GM19324 (cell line): ENCODE results near the gene RNF166.

Experiments
- ATAC-seq: cut with Tn5 transposase; IDR thresholded peaks from one replicate; pipeline ENCODE4 v1.9.1; 2021; ENCODE audit warnings: mild to moderate bottlenecking, moderate library complexity; ENCODE audit not compliant: unreplicated experiment, low FRiP score

RNF166 gene

DNA sequence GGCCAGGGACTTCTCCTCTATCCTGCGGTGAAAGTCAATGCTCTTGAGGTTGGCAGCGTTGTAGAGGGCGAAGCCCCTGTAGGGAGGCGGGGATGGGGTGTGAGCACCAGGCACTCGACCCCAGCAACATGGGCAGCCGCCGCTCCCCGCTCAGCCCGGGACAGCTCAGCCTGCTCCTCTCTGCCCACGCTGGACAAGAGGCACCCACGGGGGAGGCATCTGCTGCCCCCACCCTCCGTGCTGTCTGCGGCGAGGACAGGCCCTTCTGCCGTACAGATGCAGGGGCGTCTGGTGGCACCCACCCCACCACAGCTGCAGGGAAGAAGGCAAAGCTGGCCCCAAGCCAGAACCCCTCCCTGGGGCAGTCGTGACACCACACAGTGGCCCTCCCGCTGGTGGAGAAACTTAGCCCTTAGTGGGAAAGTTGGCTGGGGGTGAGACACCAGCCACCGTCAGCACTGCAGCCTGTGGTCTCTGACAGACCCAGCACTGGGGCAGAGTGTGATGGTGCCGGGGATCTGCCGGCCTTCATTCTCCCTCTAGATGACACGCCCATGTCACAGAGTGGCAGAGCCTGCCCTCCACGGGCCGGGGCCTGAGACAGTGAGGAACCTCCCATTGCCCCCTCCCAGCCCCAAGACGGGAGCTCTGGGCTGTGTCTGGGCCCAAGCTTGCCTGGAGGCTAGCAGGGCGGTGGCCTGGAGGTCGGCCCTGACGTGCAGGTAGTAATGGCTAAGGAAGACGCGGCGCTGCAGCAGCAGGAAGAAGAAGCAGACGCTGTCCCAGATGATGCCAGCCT is 19.6 kb upstream of the RNF166 start:
- no peak for ATAC-seq

DNA sequence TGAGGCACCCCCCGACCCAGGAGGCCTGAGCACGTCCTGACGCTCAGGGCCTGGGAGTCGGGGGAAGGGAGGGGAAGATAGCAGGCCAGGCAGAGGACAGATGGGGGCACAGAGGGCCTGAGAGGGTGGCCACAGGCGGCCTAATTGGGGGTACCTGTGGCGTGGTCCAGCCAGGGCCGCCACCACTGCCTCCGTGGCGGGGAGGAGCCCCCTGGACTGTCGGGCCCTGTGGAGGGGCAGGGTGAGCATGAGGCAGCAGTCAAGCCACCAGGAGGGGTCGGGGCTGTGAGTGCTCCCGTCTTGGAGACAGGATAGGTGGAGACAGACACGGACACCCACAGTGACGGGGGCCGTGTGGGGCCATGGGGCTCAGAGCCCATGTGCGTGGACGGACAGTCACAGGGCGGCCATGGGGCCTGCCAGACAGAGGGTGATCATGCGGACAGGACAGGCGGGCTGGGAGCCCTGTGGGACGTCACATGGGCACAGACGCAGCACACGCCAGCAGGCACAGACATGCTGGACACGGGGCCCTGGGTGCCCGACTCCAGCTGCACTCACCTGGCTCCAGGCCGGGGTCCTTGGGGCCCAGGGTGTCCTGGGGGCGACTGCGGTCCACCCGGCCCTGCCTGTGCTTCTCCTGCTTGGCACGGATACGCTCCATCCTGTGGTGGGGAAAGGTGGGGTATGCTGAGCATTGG is 18.8 kb upstream of the RNF166 start:
- no peak for ATAC-seq

DNA sequence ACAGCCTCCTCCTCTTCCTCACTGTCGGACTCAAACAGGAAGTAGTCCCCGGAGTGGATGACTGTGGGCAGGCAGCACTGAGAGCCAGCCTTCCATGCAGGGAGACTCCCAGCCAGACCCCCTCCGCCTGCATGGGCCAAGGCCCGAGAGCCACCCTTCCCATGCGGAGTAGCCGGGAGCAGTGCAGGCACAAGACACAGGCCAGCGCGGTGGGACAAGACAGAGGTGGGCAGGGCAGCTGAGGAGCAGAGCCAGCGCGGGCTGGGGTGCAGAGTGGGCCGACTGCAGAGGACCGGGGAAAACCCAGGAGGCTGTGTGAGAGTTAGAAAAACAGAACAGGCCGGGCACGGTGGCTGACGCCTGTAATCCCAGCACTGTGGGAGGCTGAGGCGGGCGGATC is 17.7 kb upstream of the RNF166 start:
- no peak for ATAC-seq

DNA sequence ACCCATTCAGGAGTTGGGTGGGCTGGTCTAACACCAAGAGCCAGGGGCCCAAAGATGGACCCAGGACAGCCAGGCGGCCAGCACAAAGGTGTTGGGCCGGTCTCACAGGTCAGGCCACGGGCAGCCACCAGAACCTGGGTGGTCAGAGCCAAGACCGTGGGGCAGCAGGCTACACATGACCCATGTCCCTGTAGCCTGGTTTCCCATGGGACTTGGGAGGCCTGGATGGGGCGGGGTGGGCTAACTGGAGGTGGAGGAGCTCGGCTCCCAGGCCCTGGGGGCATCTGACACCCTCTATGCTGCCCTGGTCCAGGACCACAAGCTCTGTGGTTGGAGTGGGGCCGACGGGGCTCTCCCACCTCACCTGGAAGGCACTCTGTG is 17.3 kb upstream of the RNF166 start:
- ATAC-seq, result no peak

DNA sequence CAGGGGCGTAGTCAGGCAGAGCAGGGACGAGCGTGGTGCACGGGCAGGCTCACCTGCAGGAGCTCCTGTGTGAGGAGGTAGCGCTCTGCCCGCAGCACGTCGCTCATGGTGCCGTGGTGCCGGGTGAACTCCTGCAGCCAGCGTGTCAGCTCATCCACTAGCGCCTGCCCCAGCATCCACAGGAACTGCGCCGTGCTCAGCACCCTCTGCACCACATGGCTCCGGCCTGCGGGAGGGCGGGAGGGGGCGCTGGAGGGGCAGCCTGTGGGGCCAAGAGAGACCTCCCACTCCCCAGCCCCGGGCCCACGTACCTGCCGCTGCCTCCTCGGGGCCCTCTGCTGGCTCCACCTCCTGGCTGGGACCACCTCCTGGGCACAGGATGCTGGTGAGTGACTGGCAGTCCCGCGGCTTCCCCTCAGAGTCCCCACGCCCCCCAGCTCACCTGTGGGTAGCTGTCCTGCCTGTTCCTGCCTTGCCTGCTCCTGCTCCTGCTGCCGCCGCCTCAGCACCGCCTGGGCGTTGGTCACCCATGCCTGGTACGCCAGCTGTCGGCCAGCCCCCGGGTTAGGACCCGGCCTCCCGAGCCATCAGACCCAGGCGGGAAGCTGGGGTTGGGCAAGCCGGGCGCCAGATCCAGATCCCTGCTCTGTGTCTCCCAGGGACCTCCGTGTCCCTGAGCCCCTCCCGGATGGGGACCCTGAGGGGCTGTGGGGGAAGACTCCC is 16.7 kb upstream of the RNF166 start:
- no peak for ATAC-seq

DNA sequence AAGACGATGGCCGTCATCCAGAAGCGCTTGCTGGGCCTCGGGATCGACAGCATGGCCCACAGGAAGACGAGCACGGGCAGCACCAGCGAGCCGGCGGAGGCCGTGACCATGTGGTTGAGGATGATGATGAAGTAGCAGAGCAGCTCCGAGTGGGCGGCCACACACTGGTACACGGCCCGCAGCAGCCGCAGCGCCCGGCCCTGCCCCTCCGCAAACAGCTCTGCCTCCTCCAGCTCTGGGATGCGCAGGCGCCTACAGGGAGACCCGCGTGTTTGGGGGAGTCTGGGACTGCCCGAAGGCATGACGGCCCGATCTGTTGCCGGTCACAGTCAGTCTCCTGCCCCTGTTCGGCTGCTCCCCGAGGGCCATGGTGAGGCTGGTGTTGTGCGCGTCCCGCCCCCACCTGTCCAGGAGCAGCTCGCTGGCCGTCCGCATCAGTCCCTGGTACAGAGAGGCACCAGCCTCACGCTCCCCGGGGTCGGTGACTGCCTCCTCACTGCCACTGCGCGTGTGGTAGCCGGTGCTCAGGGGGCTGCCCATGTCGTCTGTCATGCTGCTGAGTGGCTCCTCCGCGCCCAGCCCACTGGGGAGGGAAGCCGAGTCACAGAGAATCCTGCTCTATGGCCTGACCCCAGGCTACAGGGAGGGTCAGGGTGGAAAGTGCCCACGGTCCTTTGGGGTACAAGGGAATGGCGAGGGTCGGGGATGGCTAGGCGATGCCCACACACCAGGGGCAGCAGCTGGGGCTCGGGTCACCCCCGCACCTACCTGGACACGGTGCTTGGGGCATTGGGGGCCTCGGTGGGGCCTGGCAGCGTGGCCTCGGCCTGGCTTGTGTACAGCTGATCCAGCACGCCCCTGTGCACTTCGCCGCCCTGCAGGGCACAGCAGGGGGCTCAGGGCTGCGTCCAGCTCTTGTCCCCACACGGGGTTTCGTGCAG is 15.9 kb upstream of the RNF166 start:
- no peak for ATAC-seq

DNA sequence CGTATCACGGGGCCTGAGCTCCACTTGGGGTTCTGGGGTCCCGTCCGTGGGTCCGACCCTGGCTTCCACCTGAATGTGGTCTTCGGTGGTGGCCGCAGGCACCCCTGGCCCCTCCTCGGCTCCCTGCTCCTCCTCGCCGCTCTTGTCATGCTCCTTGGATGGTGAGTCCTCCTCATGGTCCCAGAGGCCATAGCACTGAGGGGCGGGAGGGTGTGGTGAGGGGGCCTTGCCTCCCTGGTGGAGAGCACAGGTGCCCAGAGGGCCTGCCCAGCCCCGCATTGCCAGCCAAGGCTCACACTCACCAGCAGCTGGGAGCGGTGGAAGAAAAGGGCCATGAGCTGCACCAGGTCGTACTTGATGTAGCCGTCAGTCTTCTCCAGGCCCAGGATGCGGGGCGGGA is 15.0 kb upstream of the RNF166 start:
- no peak for ATAC-seq

DNA sequence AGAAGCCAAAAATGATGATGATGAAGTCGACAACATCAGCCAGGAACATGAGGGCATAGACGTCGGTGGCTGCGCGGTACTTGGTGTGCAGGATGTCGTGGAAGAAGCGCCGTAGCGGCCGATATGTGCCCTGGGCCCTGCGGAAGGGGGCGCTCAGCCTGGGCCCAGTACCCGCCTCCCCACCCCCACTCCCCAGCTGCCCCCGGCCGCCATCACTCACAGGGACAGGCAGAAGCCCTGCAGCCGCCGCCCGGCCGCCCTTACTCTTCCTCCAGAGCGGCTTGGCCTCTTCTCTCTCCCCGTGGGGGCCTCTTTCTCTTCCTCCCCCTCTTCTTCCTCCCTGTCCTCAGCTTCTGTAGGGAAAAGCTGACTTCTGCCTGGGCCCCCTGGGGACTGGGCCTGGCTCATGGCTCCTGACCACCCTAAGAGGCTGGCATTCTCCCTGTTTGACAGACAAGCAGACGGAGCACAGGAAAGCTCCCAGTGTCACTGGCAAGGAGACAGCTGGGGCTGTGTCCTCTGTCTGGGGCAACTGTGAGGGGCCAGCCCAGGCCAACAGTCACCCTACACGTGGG is 14.3 kb upstream of the RNF166 start:
- ATAC-seq, result no peak

DNA sequence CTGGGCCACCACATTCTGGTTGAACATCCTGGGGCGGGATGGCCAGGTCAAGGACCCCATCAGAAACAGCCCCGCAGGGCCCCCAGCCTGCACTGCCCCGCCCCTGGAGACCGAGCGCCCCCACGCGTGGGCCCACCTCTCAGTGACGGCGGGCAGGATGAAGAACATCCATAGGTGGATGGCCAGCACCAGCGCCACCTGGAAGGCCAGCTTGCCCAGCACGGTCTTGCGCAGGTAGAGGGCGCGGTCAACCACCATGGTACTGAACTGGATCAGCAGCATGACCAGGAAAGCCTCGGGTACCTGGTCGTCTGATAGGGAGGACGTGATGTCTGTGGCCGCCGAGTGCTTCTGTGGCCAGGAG is 13.7 kb upstream of the RNF166 start:
- no peak for ATAC-seq

DNA sequence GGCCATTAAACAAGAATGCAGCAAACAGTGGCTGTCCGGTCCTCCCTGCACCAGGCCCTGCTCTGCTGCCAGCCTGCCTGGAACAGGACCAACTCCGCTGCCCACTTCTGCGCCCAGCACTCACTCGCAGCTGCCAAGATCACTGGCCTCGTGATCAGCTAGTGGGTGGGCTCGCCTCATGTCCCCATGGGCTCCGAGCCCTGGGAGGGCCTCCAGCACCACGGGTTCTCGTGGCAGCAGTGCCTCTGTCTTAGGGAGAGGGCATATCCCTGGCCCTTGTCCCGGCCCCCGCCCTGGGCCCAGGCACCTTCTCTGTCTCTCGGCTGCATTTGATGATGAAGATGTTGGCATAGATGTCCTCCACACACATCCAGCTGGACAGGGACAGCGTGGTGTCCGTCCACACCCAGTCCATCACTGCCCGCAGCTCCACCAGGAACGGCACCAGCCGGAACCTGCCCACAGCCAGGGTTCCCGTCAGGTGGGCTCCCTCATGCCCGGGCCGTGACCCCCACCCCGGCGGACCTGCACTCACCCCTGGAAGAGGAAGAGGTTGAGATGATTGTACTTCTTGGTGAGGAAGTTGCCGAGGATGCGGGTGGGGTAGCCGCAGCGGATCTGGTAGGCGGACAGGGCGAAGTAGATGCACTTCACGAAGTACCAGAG is 13.2 kb upstream of the RNF166 start:
- ATAC-seq, result no peak

DNA sequence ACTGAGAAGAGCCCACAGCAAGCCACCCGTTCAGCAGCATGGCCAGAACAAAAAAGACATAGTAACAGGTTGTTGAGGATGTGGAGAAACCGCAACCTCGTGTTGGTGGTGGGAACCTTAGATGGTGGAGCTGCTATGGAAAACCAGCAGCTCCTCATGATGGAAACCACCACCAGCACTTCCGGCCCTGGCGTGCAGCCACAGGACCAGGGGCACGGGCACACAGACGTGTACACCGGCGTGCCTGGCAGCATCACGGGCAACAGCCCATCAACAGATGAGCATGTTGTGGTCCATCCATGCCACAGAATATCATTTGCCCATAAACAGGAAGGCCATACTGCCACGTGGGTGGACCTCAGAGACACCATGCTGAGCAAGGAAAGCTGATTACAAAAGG is 12.0 kb upstream of the RNF166 start:
- ATAC-seq, result no peak

DNA sequence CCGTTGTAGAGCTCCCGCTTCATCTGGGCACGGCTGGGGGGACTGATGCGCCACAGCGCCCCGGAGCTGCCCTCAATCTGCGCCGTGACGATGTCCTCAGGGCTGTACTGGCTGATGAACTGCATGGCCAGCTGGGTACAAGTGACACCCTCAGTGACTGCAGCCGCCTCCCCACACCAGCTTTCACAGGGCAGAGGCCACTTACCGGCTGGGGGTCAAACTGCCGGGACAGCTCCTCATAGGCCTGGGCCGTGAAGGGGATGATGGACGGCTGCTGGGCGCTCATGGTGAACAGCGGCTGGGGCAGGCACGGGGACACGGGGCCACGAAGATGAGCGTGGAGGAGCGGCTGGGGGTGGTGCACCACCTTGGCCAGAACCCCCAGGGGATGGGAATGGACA is 10.4 kb upstream of the RNF166 start:
- no peak for ATAC-seq

DNA sequence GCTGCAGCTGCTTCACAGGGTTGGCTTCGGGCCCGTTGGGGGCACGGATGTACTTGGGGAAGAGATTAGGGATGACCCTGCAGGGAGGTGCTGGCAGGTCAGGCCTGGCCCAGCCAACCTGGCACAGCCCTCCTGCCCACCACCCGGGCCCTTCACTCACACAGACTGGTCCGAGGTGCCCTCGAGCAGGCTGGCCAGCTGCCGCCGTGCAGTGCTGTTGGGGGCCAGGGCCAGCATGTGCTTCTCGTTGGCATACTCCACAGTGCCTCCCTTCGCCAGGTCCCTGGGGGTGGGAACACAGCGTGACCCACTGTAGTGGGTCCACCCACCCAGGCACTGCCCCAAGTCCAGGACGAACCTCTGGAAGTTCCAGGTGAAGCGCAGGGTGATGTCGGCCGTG is 10.0 kb upstream of the RNF166 start:
- no peak for ATAC-seq

DNA sequence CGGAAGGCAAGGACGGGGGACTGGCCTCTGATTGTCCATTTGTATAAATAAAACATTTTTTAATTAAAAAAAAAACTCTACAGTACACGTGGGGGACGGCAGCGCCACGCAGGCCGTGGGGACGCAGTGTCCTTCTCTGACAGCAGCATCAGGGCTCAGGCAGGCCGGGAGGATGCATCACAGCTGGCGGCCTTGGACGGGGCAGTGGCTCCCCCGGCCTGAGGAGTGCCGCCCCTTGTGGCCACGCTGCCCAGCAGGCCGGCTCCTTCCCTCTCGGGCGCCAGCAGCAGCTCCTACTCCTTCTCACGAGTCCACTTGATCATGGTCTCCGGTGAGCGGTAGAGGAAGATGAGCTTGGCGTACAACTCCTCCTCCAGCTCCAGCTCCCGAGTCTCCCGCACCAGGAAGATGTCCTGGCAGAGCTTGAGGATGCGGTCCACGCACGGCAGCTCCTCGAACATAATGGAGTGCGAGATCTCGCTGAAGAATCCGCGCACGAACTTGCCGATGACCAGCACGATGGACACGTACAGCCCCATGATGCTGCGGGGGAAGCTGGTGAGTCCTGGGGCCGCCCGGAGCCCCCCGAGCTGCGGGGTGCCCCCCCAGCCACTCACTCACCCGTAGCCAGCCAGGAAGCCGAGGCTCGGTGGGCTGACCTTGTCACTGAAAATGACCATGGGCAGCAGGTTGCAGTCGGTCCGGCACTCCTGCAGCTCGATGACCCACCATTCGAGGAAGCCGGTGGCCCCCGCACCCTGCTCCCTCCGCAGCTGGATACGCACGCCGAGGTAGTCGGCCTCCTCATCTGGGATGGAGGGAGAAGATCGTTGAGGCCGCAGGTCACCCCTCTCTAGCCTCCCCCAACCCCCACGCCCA is 9.3 kb upstream of the RNF166 start:
- no peak for ATAC-seq

DNA sequence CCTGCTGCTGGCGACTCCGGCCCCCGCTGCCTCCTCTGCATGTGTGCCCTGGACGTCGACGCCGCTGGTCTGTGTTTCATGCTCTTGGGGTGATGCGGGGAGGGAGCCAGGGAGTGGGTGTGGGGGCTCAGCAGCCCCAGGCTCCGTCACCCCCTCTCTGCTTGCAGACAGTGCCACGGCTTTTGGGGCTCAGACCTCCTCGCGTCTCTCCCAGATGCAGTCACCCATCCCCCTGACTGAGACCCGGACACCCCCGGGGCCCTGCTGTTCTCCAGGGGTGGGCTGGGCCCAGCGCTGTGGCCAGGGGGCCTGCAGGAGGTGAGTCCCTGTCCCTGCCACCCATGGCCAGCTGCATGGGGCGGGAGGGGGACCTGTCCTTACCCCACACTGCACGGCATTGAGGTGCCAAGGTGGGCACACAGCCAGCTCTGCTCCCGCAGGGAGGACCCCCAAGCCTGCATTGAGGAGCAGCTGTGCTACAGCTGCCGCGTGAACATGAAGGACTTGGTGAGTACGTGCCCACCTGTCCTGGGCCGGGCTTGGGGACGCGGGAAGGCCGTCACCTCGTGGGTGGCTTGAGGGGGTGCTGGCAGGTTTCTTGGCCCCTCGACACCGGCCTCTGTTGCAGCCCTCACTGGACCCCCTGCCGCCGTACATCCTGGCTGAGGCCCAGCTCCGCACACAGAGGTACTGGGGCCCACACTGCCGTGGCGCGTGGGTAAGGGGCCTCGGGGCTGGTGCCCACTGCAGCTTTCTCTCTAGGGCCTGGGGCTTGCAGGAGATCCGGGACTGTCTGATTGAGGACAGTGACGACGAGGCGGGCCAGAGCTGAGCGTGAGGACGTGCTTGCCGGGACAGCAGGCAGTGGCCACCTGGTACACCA is 8.5 kb upstream of the RNF166 start:
- ATAC-seq, result no peak

DNA sequence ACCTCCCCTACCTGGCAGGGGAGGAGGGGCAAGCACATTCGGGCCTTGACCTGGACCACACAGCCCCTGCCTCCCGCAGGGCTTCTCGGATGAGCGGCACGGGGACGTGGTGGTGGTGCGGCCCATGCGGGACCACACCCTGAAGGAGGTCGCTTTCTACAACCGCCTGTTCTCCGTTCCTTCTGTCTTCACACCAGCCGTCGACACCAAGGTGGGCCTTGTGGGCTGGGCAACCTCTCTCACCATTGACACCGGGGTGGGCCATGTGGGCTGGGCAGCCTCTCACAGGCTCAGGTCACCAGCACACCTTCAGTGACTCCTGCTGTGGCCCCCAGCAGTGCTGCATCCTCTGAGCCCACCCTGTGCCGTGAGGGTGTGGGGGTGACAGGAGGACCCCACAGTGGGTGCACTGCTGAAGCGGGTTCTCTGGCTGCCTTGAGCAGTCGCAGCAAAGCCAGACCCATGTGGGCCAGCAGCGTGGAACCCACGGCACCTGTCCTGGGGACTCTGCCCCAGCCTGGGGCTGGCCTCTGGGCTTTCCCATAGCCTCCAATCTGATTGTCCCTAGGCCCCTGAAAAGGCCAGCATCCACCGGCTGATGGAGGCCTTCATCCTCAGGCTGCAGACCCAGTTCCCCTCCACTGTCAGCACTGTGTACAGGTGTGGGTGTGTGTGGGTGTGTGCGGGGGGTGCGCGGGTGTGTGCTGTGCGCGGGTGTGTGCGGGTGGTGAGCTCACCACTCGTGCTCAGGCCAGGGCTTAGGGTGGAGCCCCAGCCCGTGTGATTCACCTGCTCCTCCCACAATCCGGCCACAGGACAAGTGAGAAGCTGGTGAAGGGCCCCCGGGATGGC is 7.6 kb upstream of the RNF166 start:
- ATAC-seq, result no peak

DNA sequence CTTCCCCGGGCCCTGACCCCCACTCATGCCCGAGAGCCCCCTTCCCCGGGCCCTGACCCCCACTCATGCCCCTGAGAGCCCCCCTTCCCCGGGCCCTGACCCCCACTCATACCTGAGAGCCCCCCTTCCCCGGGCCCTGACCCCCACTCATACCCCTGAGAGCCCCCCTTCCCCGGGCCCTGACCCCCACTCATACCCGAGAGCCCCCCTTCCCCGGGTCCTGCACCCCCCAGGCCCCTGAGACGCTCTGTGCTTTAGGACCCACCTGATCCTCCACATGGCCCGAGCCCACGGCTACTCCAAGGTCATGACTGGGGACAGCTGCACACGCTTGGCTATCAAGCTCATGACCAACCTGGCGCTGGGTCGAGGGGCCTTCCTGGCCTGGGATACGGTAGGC is 6.8 kb upstream of the RNF166 start:
- no peak for ATAC-seq
